OCI-LY1 (cell line): ENCODE data around the gene ODAD4.

ENCODE experiments used
- H2AFZ ChIP-seq: fragments of 200-600 bp; sonication (generic), shearing (Covaris generic); 2 replicates; pipeline ENCODE4 v1.6.0; 2014; ENCODE audit warnings: antibody characterized with exemption, mild to moderate bottlenecking, low read length
- H3F3A ChIP-seq: fragments of 200-600 bp; sonication (generic), shearing (Covaris generic); 2 replicates; pipeline ENCODE4 v1.6.0; 2014; ENCODE audit warnings: mild to moderate bottlenecking, antibody characterized with exemption, low read length, moderate library complexity; ENCODE audit not compliant: insufficient read depth
- H3K27ac ChIP-seq: fragments of 200-600 bp; sonication (generic); 2 replicates; pipeline ENCODE4 v1.5.1; 2014; ENCODE audit warnings: low read length, mixed run types, mild to moderate bottlenecking, low read depth; ENCODE audit not compliant: poor library complexity, severe bottlenecking
- H3K27me3 ChIP-seq: fragments of 200-600 bp; sonication (generic); 2 replicates; pipeline ENCODE4 v1.6.0; 2014; ENCODE audit warnings: antibody characterized with exemption, mild to moderate bottlenecking, low read length, moderate library complexity; ENCODE audit not compliant: insufficient read depth
- H3K36me3 ChIP-seq: fragments of 200-600 bp; sonication (generic); 2 replicates; pipeline ENCODE4 v1.6.1; 2014; ENCODE audit warnings: mild to moderate bottlenecking, antibody characterized with exemption, low read length, moderate library complexity, mixed read lengths; ENCODE audit not compliant: insufficient read depth
- H3K4me1 ChIP-seq: fragments of 200-600 bp; sonication (generic); 2 replicates; pipeline ENCODE4 v1.5.1; 2014; ENCODE audit warnings: mild to moderate bottlenecking, low read length, moderate library complexity; ENCODE audit not compliant: insufficient read depth, severe bottlenecking
- H3K4me2 ChIP-seq: fragments of 200-600 bp; sonication (generic), shearing (Covaris generic); 2 replicates; pipeline ENCODE4 v1.6.1; 2014; ENCODE audit warnings: low read length
- H3K4me3 ChIP-seq: fragments of 200-600 bp; sonication (generic); 2 replicates; pipeline ENCODE4 v1.5.1; 2014; ENCODE audit warnings: low read length, low read depth, mild to moderate bottlenecking, mixed read lengths; ENCODE audit not compliant: poor library complexity, severe bottlenecking
- H3K79me2 ChIP-seq: fragments of 200-600 bp; shearing (Covaris generic); 2 replicates; pipeline ENCODE4 v1.6.1; 2016; ENCODE audit warnings: mixed run types, low read length, mixed read lengths; ENCODE audit not compliant: insufficient read depth
- H3K9ac ChIP-seq: fragments of 200-600 bp; sonication (generic), shearing (Covaris generic); 2 replicates; pipeline ENCODE4 v1.6.1; 2014; ENCODE audit warnings: mild to moderate bottlenecking, low read length, mixed read lengths
- H3K9me2 ChIP-seq: fragments of 200-600 bp; sonication (generic), shearing (Covaris generic); 2 replicates; pipeline ENCODE4 v1.6.1; 2014; ENCODE audit warnings: low read depth, mild to moderate bottlenecking, low read length, mixed read lengths
- H3K9me3 ChIP-seq: fragments of 200-600 bp; shearing (Covaris generic); 2 replicates; pipeline ENCODE4 v1.6.1; 2014; ENCODE audit warnings: low read length, mixed read lengths
- H4K20me1 ChIP-seq: fragments of 200-600 bp; sonication (generic), shearing (Covaris generic); 2 replicates; pipeline ENCODE4 v1.6.0; 2016; ENCODE audit warnings: mild to moderate bottlenecking, low read length; ENCODE audit not compliant: insufficient read depth
- CTCF ChIP-seq: fragments of 200-600 bp; sonication (generic), shearing (Covaris generic); IDR thresholded peaks from 2 replicates; pipeline ENCODE4 v1.5.1; 2017; ENCODE audit warnings: mild to moderate bottlenecking, antibody characterized with exemption, low read length, moderate library complexity, mixed read lengths
- EZH2 ChIP-seq: fragments of 200-600 bp; sonication (generic), shearing (Covaris generic); IDR thresholded peaks from 2 replicates; pipeline ENCODE4 v1.8.0; 2017; ENCODE audit warnings: borderline replicate concordance, mixed run types, mild to moderate bottlenecking, antibody characterized with exemption, low read length, moderate library complexity, mixed read lengths

The ODAD4 gene

DNA sequence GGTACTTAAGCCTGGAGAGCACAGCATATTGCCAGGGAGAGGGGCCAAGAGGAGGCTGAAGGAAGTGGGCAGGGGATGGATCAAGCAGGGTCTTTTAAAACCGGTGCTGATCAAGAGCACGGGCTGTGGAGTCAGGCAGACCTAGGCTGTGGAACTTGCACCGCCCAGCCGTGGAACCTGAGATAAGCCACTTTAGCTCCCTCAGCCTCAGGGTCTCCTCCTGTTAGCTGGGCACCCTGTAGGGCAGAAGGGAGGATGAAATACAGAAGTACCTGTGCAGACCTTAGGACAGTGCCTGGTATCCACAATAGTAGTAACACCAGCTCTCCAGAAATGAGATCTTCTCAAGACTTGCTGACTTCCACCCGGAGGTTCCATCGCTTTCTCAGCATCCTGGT lies 9.3 kb downstream of the ODAD4 start:
- H3K9me3 ChIP-seq: no peaks in the 10 kb centered on the region
- no peak overlapping the region for H3K9ac ChIP-seq
- peaks cover 3% of the 10 kb centered on the region for H3K4me1 ChIP-seq
- H3K4me2 ChIP-seq: no peak overlapping the region
- H3K27me3 ChIP-seq: no peaks in the 10 kb centered on the region
- H3K9me2 ChIP-seq: no peaks in the 10 kb centered on the region
- no peak overlapping the region for H3K27ac ChIP-seq
- H3F3A ChIP-seq: no peaks in the 10 kb centered on the region
- H3K79me2 ChIP-seq: no peaks in the 10 kb centered on the region
- H3K4me3 ChIP-seq: no peak overlapping the region
- H4K20me1 ChIP-seq: no peaks in the 10 kb centered on the region
- H3K36me3 ChIP-seq: no peaks in the 10 kb centered on the region; the same call in 1 of the 2 replicates
- TF ChIP-seq EZH2: no peak
- no peak for TF ChIP-seq CTCF
- H2AFZ ChIP-seq: no peak overlapping the region

DNA sequence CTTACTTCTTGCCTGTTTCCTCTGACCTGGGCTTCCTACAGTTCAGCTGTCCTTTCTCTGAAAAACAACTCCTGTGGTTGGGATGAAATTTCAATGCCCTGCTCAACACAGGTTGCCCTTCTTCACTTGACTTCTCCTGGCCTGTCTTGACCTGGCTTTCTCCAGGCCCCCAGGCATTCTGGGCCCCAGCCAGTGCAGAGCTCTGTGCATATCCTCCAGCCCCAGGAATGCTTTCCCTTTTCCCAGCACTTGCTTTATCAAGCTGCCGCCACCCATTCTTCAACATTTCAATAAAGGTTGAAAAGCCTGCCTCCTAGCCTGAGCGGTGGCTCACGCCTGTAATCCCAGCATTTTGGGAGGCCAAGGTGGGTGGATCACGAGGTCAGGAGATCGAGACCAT lies 10.8 kb downstream of the ODAD4 start:
- Histone ChIP-seq H3K27ac (no peak overlapping the region), H3K4me2 (no peak overlapping the region)

GRCh38 chr17:41942626-41943373 lies 12.4 kb downstream of the ODAD4 start:
- H3K36me3 ChIP-seq: no peaks in the 10 kb centered on the region
- TF ChIP-seq EZH2 (no peak), CTCF (no peak)
- no peak overlapping the region for H2AFZ ChIP-seq
- H3F3A ChIP-seq: no peaks in the 10 kb centered on the region
- H3K79me2 ChIP-seq: no peaks in the 10 kb centered on the region
- no peak overlapping the region for H3K27ac ChIP-seq
- H3K4me3 ChIP-seq: no peak overlapping the region
- H3K9me3 ChIP-seq: no peaks in the 10 kb centered on the region
- no peaks in the 10 kb centered on the region for H3K9me2 ChIP-seq
- no peaks in the 10 kb centered on the region for H3K4me1 ChIP-seq
- no peaks in the 10 kb centered on the region for H4K20me1 ChIP-seq
- no peak overlapping the region for H3K9ac ChIP-seq
- no peaks in the 10 kb centered on the region for H3K27me3 ChIP-seq
- no peak overlapping the region for H3K4me2 ChIP-seq

More for the DNA sequence above, 10.8 kb downstream of the ODAD4 start:
- no peaks in the 10 kb centered on the region; the same call in 1 of the 2 replicates for H3K36me3 ChIP-seq
- H3K4me1 ChIP-seq: peaks cover 3% of the 10 kb centered on the region
- no peak overlapping the region for H3K9ac ChIP-seq
- no peaks in the 10 kb centered on the region for H4K20me1 ChIP-seq
- H3K9me2 ChIP-seq: no peaks in the 10 kb centered on the region
- H3F3A ChIP-seq: no peaks in the 10 kb centered on the region
- no peak overlapping the region for H3K4me3 ChIP-seq
- H3K27me3 ChIP-seq: no peaks in the 10 kb centered on the region
- H3K79me2 ChIP-seq: no peaks in the 10 kb centered on the region
- no peak overlapping the region for H2AFZ ChIP-seq
- no peaks in the 10 kb centered on the region for H3K9me3 ChIP-seq
- no peak for TF ChIP-seq EZH2
- TF ChIP-seq CTCF: no peak
